B cell (primary cell): ENCODE data around the gene DNAI2. TPM values are rescaled to one million over a fixed set of nuclear protein-coding genes. Genes with fewer than 3 reads are reported as not detected.

ENCODE experiments used
- ATAC-seq: fragments of 200-7000 bp; cut with Tn5 transposase; one replicate; pipeline ENCODE4 v1.10.0; 2021; ENCODE audit warnings: low read depth, mild to moderate bottlenecking, moderate number of reproducible peaks, moderate library complexity
- CTCF ChIA-PET: fragments of 350-600 bp; sonication (Branson Sonifier 250); formaldehyde crosslinking; loops from one replicate; lab custom pipeline; 2021; ENCODE audit warnings: antibody characterized with exemption, inconsistent platforms; lab: Charles Lee
- POLR2A ChIA-PET: fragments of 350-600 bp; sonication (Branson Sonifier 250); formaldehyde crosslinking; loops from one replicate; lab custom pipeline; 2021; ENCODE audit warnings: antibody characterized with exemption; lab: Charles Lee
- DNase-seq: peaks from one replicate; pipeline ENCODE4 v3.0.0; 2013
- H2AFZ ChIP-seq: 2 replicates; pipeline ENCODE4 v1.6.1; 2012; ENCODE audit warnings: mild to moderate bottlenecking, low read depth, low read length; ENCODE audit not compliant: insufficient read depth, poor library complexity, severe bottlenecking
- H3K27ac ChIP-seq, 2 donors: 1 replicate in 1 of 2; 2 replicates in 1 of 2; pipeline ENCODE4 v1.5.1; 2012 to 2013; ENCODE audit warnings: low read length in 2 of 2, mild to moderate bottlenecking in 2 of 2, moderate library complexity in 1 of 2
- H3K27me3 ChIP-seq, 4 experiments: fragments of 200-600 bp in 1 of 4; sonication (generic) in 1 of 4; replicated peaks in 1 of 4; 1 replicate in 2 of 4; 2 replicates in 2 of 4; pipeline versions ENCODE4 v1.6.1 to v1.7.0; 2013 to 2016; ENCODE audit warnings: low read length in 3 of 4, mild to moderate bottlenecking in 2 of 4, mixed read lengths in 1 of 4, moderate library complexity in 1 of 4; ENCODE audit not compliant: insufficient read depth in 4 of 4, control insufficient read depth in 3 of 4; ENCODE audit errors: control extremely low read depth in 1 of 4
- H3K36me3 ChIP-seq, 2 experiments: replicated peaks in 1 of 2; 1 replicate in 1 of 2; 2 replicates in 1 of 2; pipeline versions ENCODE4 v1.6.1 to v1.7.1; 2013; ENCODE audit warnings: low read length in 1 of 2; ENCODE audit not compliant: insufficient read depth in 2 of 2, control insufficient read depth in 1 of 2; ENCODE audit errors: control extremely low read depth in 1 of 2, extremely low read depth in 1 of 2
- H3K4me1 ChIP-seq, 2 donors: fragments of 200-600 bp in 1 of 2; sonication (generic) in 1 of 2; 1 replicate in 1 of 2; 2 replicates in 1 of 2; pipeline versions ENCODE4 v1.5.1 to v1.6.1; 2013 to 2017; ENCODE audit warnings: low read length in 2 of 2; ENCODE audit not compliant: control insufficient read depth in 2 of 2, insufficient read depth in 2 of 2
- H3K4me2 ChIP-seq: replicated peaks from 2 replicates; pipeline ENCODE3; 2012; ENCODE audit warnings: mild to moderate bottlenecking, low read depth, low read length; ENCODE audit not compliant: poor library complexity, severe bottlenecking
- H3K4me3 ChIP-seq, 5 experiments: fragments of 200-600 bp in 1 of 5; sonication (generic) in 1 of 5; 1 replicate in 3 of 5; 2 replicates in 2 of 5; pipeline versions ENCODE4 v1.5.1 to v1.7.0; 2011 to 2016; ENCODE audit warnings: low read length in 4 of 5, mild to moderate bottlenecking in 4 of 5, low read depth in 2 of 5, control low read depth in 1 of 5, moderate library complexity in 1 of 5; ENCODE audit not compliant: insufficient read depth in 1 of 5; ENCODE audit errors: control extremely low read depth in 1 of 5, extremely low read depth in 1 of 5
- H3K79me2 ChIP-seq: fragments of 200-600 bp; sonication (generic); one replicate; pipeline ENCODE4 v1.6.0; 2016; ENCODE audit warnings: low read length; ENCODE audit not compliant: control insufficient read depth, insufficient read depth
- H3K9ac ChIP-seq: fragments of 200-600 bp; sonication (generic); 2 replicates; pipeline ENCODE4 v1.6.1; 2017; ENCODE audit warnings: mild to moderate bottlenecking, low read length, moderate library complexity
- H3K9me3 ChIP-seq, 3 donors: one replicate each; pipeline versions ENCODE4 v1.6.1 to v1.7.1; 2013; ENCODE audit warnings: low read length in 2 of 3; ENCODE audit not compliant: control insufficient read depth in 2 of 3, insufficient read depth in 1 of 3; ENCODE audit errors: control extremely low read depth in 1 of 3
- H4K20me1 ChIP-seq: 2 replicates; pipeline ENCODE4 v1.6.0; 2012; ENCODE audit warnings: mild to moderate bottlenecking, low read length; ENCODE audit not compliant: insufficient read depth, control insufficient read depth, poor library complexity, severe bottlenecking
- H3K27ac Mint-ChIP-seq: one replicate; pipeline ENCODE4 v1.8.0; 2021; ENCODE audit warnings: mixed read lengths
- H3K27me3 Mint-ChIP-seq: one replicate; pipeline ENCODE4 v1.8.0; 2021; ENCODE audit warnings: mixed read lengths
- H3K4me1 Mint-ChIP-seq: one replicate; pipeline ENCODE4 v1.8.0; 2021; ENCODE audit warnings: mixed read lengths
- H3K4me3 Mint-ChIP-seq: one replicate; pipeline ENCODE4 v1.8.0; 2021; ENCODE audit warnings: mixed read lengths
- H3K9me3 Mint-ChIP-seq: one replicate; pipeline ENCODE4 v1.8.0; 2022; ENCODE audit warnings: mixed read lengths; ENCODE audit not compliant: insufficient read depth
- CTCF ChIP-seq: fragments of 200-600 bp; IDR thresholded peaks from one replicate; pipeline ENCODE4 v1.8.0; 2022; ENCODE audit warnings: antibody characterized with exemption, mild to moderate bottlenecking
- EZH2 ChIP-seq: IDR thresholded peaks from 2 replicates; pipeline ENCODE4 v1.6.1; 2012; ENCODE audit warnings: borderline replicate concordance, low read depth, mild to moderate bottlenecking, moderate library complexity, low read length; ENCODE audit not compliant: insufficient read depth, poor library complexity, severe bottlenecking
- WGBS: methylation state at CpG from one replicate; pipeline ENCODE4 v1.1.5; 2013; ENCODE audit warnings: missing lambda C conversion rate; ENCODE audit not compliant: insufficient coverage; 5-methylcytosine and 5-hydroxymethylcytosine counted together
- intact Hi-C: fragments of 100-400 bp; cut with micrococcal nuclease; formaldehyde crosslinking; loops from one replicate; pipeline ENCODE4 v1.10.0; 2022
- polyA plus RNA-seq: library from polyadenylated mRNA; depleted of rRNA; stranded (reverse); fragments of >200 nt; gene quantifications from 2 replicates; pipeline ENCODE4 v1.2.3, GENCODE V29; 2012
- total RNA-seq, 2 donors: library from RNA; stranded (reverse); fragments of 120-200 nt in 1 of 2; gene quantifications; 1 replicate in 1 of 2; 2 replicates in 1 of 2; pipeline versions ENCODE4 v1.2.3 to v1.2.4, GENCODE V29; 2013 to 2022

DNAI2 gene
- total and polyA plus RNA-seq, 2 donors (not counting 1 experiment from before 2014, with no cell fraction given), result not detected

- TF ChIP-seq EZH2 (no peak), CTCF (no peak)
- no peak overlapping the region for H3K4me3 ChIP-seq
- Mint-ChIP-seq H3K27ac (no peak overlapping the region), H3K9me3 (no peaks in the 10 kb centered on the region), H3K4me3 (no peak overlapping the region), H3K27me3 (peaks cover 58% of the 10 kb centered on the region), H3K4me1 (peaks cover 6% of the 10 kb centered on the region)
- no peaks in the 10 kb centered on the region for H4K20me1 ChIP-seq
- H3K27me3 ChIP-seq, result peaks cover 0 to 74% (median 16%) of the 10 kb centered on the region in 4 experiments
- H3K9me3 ChIP-seq, result no peaks in the 10 kb centered on the region
- ATAC-seq (no peak), DNase-seq (no peak)
- H3K79me2 ChIP-seq, result no peaks in the 10 kb centered on the region
- 35% methylated on average over 32 of the region's 32 CpGs for WGBS
- intact Hi-C loops, result no loop called here
- peak overlapping the region; percentile 43 for H3K4me2 ChIP-seq
- no peak overlapping the region for H3K27ac ChIP-seq
- ChIA-PET POLR2A (no interaction called here), CTCF (interaction anchor here (3.8 kb wide), 1 partner anchor 11 kb away, joined by 20 read pairs; the partner anchor contains the start of gene GPR142)
- no peak overlapping the region for H3K9ac ChIP-seq
- no peaks in the 10 kb centered on the region for H3K36me3 ChIP-seq
- H3K4me1 ChIP-seq, result peaks cover 0 to 7% of the 10 kb centered on the region in 2 donors
- no peak overlapping the region for H2AFZ ChIP-seq
Measured at GRCh38 chr17:74357466-74357809, 83.4 kb downstream of the DNAI2 start.

GRCh38 chr17:74358697-74359096 lies 84.7 kb downstream of the DNAI2 start:
- 95% methylated on average over 5 of the region's 9 CpGs for WGBS
- no peak overlapping the region for H3K4me3 ChIP-seq
- TF ChIP-seq CTCF (no peak), EZH2 (no peak)
- H4K20me1 ChIP-seq, result no peaks in the 10 kb centered on the region
- H3K4me2 ChIP-seq, result no peak overlapping the region
- Mint-ChIP-seq H3K27ac (no peak overlapping the region), H3K4me3 (no peak overlapping the region), H3K27me3 (peaks cover 50% of the 10 kb centered on the region), H3K9me3 (no peaks in the 10 kb centered on the region), H3K4me1 (peaks cover 5% of the 10 kb centered on the region)
- intact Hi-C loops, result no loop called here
- H2AFZ ChIP-seq, result no peak overlapping the region
- no peak overlapping the region for H3K9ac ChIP-seq
- no peaks in the 10 kb centered on the region for H3K9me3 ChIP-seq
- DNase-seq (no peak), ATAC-seq (no peak)
- H3K27ac ChIP-seq, result no peak overlapping the region
- no peaks in the 10 kb centered on the region for H3K36me3 ChIP-seq
- peaks cover 0 to 62% (median 13%) of the 10 kb centered on the region in 4 experiments for H3K27me3 ChIP-seq
- ChIA-PET POLR2A (no interaction called here), CTCF (interaction anchor here (3.8 kb wide), 1 partner anchor 10 kb away, joined by 20 read pairs; the partner anchor contains the start of gene GPR142)
- H3K79me2 ChIP-seq, result no peaks in the 10 kb centered on the region
- H3K4me1 ChIP-seq, result peaks cover 0 to 7% of the 10 kb centered on the region in 2 donors
